HepG2 (cell line): ENCODE results near the gene TLCD3B. TPM values are rescaled to one million over a fixed set of nuclear protein-coding genes. Genes with fewer than 3 reads are reported as not detected.

Experiments used
- BCLAF1 ChIP-seq: fragments of 450-650 bp; IDR thresholded peaks from 2 replicates; pipeline ENCODE4 v1.6.1; 2017; ENCODE audit warnings: mild to moderate bottlenecking
- ELF3 ChIP-seq: IDR thresholded peaks from 2 replicates; pipeline ENCODE4 v1.6.1; 2016; ENCODE audit warnings: missing genetic modification reagents, missing compliant biosample characterization
- ERF ChIP-seq: IDR thresholded peaks from 2 replicates; pipeline ENCODE4 v1.6.1; 2018; ENCODE audit warnings: missing biosample characterization, missing genetic modification reagents
- ETV5 ChIP-seq: IDR thresholded peaks from 2 replicates; pipeline ENCODE4 v1.6.1; 2018; ENCODE audit warnings: missing biosample characterization, missing genetic modification reagents, inconsistent platforms, borderline replicate concordance
- FOSL2 ChIP-seq: sonication (generic); formaldehyde crosslinking; IDR thresholded peaks from 2 replicates; pipeline ENCODE4 v1.4.0; 2020; ENCODE audit warnings: missing genetic modification reagents
- FOXK1 ChIP-seq: sonication (generic); formaldehyde crosslinking; IDR thresholded peaks from 2 replicates; pipeline ENCODE4 v1.4.0; 2020; ENCODE audit warnings: low read depth, missing genetic modification reagents, borderline replicate concordance
- FOXO4 ChIP-seq: sonication (generic); formaldehyde crosslinking; conservative IDR thresholded peaks from 2 replicates; pipeline ENCODE4 v1.8.1; 2023; ENCODE audit warnings: missing genetic modification reagents
- MEIS2 ChIP-seq: sonication (generic); formaldehyde crosslinking; IDR thresholded peaks from 2 replicates; pipeline ENCODE4 v1.9.0; 2021; ENCODE audit warnings: mild to moderate bottlenecking, missing genetic modification reagents
- NR3C1 ChIP-seq: sonication (generic); formaldehyde crosslinking; IDR thresholded peaks from 2 replicates; pipeline ENCODE4 v1.4.0; 2020; ENCODE audit warnings: missing genetic modification reagents
- PHF20 ChIP-seq: sonication (generic); formaldehyde crosslinking; IDR thresholded peaks from 2 replicates; pipeline ENCODE4 v1.5.0; 2020; ENCODE audit warnings: mild to moderate bottlenecking, missing genetic modification reagents
- SAP130 ChIP-seq: IDR thresholded peaks from 2 replicates; pipeline ENCODE4 v1.6.1; 2016; ENCODE audit warnings: low read depth
- SP2 ChIP-seq: sonication (generic); formaldehyde crosslinking; IDR thresholded peaks from 2 replicates; pipeline ENCODE4 v1.5.1; 2020; ENCODE audit warnings: mild to moderate bottlenecking, missing genetic modification reagents
- SPEN ChIP-seq: sonication (generic); formaldehyde crosslinking; IDR thresholded peaks from 2 replicates; pipeline ENCODE4 v1.5.1; 2020; ENCODE audit warnings: low read depth, mild to moderate bottlenecking, missing genetic modification reagents
- TERF1 ChIP-seq: sonication (generic); formaldehyde crosslinking; IDR thresholded peaks from 2 replicates; pipeline ENCODE4 v1.8.0; 2022; ENCODE audit warnings: mild to moderate bottlenecking, missing genetic modification reagents, moderate library complexity
- ZNF382 ChIP-seq: sonication (generic); formaldehyde crosslinking; IDR thresholded peaks from 2 replicates; pipeline ENCODE4 v1.5.0; 2020; ENCODE audit warnings: missing genetic modification reagents, mild to moderate bottlenecking, borderline replicate concordance
- polyA plus RNA-seq, 8 experiments: library from polyadenylated mRNA; depleted of rRNA in 3 of 8; stranded (reverse) in 7 of 8; unstranded in 1 of 8; fragments of >200 nt; fragmentation: Illumina TruSeq in 4 of 8; extraction: Trizol in 4 of 8; gene quantifications; 2 replicates each; pipeline versions ENCODE4 v1.2.1 to v1.2.3, GENCODE V29; 2011 to 2016; ENCODE audit warnings: low read depth in 4 of 8, missing spikeins in 1 of 8, mixed read lengths in 1 of 8; ENCODE audit not compliant: insufficient read depth in 1 of 8
- total RNA-seq, 5 experiments: library from RNA; depleted of rRNA; stranded (reverse); fragments of >200 nt; fragmentation: Illumina TruSeq; extraction: Trizol; gene quantifications; 2 replicates each; pipeline ENCODE4 v1.2.3, GENCODE V29; 2016; ENCODE audit warnings: low read depth in 1 of 5
- TF ChIP-seq, protein P1 (sequence below): sonication (generic); formaldehyde crosslinking; IDR thresholded peaks from 2 replicates; pipeline ENCODE4 v1.5.0; 2020; ENCODE audit warnings: missing genetic modification reagents, mild to moderate bottlenecking, borderline replicate concordance
- TF ChIP-seq, protein P2 (sequence below): sonication (generic); formaldehyde crosslinking; IDR thresholded peaks from 2 replicates; pipeline ENCODE4 v1.5.1; 2020; ENCODE audit warnings: mild to moderate bottlenecking, missing genetic modification reagents, moderate library complexity

TLCD3B gene
- total and polyA plus RNA-seq, 2 of the 13 experiments (the other 11 are each of a cell fraction or from before 2014, with no cell fraction given): not detected

DNA sequence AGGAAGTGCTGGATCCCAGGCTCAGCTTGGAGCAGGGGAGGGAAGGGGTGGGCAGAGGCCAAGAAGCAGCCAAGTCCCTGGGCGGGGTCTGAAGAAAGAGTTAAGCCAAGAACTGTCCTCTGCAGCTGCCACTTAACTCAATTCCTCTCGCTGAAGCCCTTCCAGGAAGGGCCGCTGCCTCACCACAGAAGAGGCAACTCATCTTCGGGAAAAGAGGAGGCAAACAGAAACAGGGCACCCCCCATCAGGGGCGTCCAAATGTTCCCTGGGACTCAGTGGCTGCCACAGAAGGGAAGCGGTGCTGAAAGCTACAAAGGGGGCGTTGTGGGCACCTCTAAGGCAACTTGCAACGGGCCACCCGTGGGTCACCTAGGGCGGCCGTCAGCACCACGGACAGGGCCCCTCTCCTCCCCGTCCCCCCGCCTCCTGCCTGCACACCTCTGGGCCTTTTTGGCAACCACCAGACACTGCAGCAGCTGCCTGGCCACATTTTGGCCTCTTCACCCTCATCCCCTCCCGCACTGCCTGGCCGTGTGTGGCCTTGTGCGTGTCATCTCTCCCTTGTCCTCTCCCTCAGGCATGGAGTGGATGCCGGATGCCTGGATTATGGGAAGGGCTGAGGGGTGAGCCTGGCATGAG lies 2.5 kb downstream of the TLCD3B start (continued):
- TF ChIP-seq FOXO4 (CRISPR knock-in tag): 0 out of 2 replicates have a peak, but pooled peaks have one; percentile 94
- peak; percentile 27; the same call in 1 of the 2 replicates for TF ChIP-seq FOSL2
- TF ChIP-seq PHF20: no peak
- no peak for TF ChIP-seq NR3C1 (CRISPR knock-in tag)
- 0 out of 2 replicates have a peak, but pooled peaks have one; percentile 26 for TF ChIP-seq SPEN
- peak; percentile 41; the same call in 1 of the 2 replicates for TF ChIP-seq FOXK1 (CRISPR knock-in tag)
- no peak for TF ChIP-seq TERF1 (CRISPR knock-in tag)
- TF ChIP-seq ERF (CRISPR knock-in tag): peak; percentile 55; the same call in 1 of the 2 replicates
- TF ChIP-seq ELF3 (CRISPR knock-in tag): 0 out of 2 replicates have a peak, but pooled peaks have one; percentile 29
- 0 out of 2 replicates have a peak, but pooled peaks have one; percentile 45 for TF ChIP-seq MEIS2 (CRISPR knock-in tag)
- TF ChIP-seq, protein P1, sequence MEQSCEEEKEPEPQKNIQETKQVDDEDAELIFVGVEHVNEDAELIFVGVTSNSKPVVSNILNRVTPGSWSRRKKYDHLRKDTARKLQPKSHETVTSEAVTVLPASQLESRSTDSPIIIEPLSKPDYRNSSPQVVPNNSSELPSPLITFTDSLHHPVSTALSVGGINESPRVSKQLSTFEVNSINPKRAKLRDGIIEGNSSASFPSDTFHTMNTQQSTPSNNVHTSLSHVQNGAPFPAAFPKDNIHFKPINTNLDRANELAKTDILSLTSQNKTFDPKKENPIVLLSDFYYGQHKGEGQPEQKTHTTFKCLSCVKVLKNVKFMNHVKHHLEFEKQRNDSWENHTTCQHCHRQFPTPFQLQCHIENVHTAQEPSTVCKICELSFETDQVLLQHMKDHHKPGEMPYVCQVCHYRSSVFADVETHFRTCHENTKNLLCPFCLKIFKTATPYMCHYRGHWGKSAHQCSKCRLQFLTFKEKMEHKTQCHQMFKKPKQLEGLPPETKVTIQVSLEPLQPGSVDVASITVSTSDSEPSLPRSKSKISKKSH: 0 out of 2 replicates have a peak, but pooled peaks have one; percentile 60
- no peak for TF ChIP-seq BCLAF1
- TF ChIP-seq SP2 (CRISPR knock-in tag): no peak
- TF ChIP-seq, protein P2, sequence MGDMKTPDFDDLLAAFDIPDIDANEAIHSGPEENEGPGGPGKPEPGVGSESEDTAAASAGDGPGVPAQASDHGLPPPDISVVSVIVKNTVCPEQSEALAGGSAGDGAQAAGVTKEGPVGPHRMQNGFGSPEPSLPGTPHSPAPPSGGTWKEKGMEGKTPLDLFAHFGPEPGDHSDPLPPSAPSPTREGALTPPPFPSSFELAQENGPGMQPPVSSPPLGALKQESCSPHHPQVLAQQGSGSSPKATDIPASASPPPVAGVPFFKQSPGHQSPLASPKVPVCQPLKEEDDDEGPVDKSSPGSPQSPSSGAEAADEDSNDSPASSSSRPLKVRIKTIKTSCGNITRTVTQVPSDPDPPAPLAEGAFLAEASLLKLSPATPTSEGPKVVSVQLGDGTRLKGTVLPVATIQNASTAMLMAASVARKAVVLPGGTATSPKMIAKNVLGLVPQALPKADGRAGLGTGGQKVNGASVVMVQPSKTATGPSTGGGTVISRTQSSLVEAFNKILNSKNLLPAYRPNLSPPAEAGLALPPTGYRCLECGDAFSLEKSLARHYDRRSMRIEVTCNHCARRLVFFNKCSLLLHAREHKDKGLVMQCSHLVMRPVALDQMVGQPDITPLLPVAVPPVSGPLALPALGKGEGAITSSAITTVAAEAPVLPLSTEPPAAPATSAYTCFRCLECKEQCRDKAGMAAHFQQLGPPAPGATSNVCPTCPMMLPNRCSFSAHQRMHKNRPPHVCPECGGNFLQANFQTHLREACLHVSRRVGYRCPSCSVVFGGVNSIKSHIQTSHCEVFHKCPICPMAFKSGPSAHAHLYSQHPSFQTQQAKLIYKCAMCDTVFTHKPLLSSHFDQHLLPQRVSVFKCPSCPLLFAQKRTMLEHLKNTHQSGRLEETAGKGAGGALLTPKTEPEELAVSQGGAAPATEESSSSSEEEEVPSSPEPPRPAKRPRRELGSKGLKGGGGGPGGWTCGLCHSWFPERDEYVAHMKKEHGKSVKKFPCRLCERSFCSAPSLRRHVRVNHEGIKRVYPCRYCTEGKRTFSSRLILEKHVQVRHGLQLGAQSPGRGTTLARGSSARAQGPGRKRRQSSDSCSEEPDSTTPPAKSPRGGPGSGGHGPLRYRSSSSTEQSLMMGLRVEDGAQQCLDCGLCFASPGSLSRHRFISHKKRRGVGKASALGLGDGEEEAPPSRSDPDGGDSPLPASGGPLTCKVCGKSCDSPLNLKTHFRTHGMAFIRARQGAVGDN (CRISPR knock-in tag): peak; percentile 31; the same call in 1 of the 2 replicates
- TF ChIP-seq SAP130 (CRISPR knock-in tag): peak; percentile 36
- 0 out of 2 replicates have a peak, but pooled peaks have one; percentile 25 for TF ChIP-seq ETV5 (CRISPR knock-in tag)
- TF ChIP-seq ZNF382 (CRISPR knock-in tag): 0 out of 2 replicates have a peak, but pooled peaks have one; percentile 31
